Measurements from ENCODE around the gene SLC9A3.
A peak's percentile ranks its signal among the peaks of the same experiment; 100 is the strongest.

The SLC9A3 gene

GRCh38 chr5:524234-524972 lies at the start of gene SLC9A3:
Gene SLC9A3, minus strand, starts transcription at chr5:524449.
- Mint-ChIP-seq H3K4me3 (no peak within 1 kb of the TSS), H3K27ac (no peak within 1 kb of the TSS), H3K27me3 (peaks cover 74% of the 10 kb centered on the region), H3K36me3 (no peaks in the 10 kb centered on the region), H3K9me3 (no peaks in the 10 kb centered on the region), H3K4me1 (peaks cover 24% of the 10 kb centered on the region)
- ATAC-seq = no peak

- no peak for ATAC-seq
- no peak overlapping the region for H3K27ac Mint-ChIP-seq
- H3K4me3 Mint-ChIP-seq = no peak overlapping the region
- H3K9me3 Mint-ChIP-seq = peaks cover 23% of the 10 kb centered on the region
- H3K4me1 Mint-ChIP-seq = no peaks in the 10 kb centered on the region
- H3K36me3 Mint-ChIP-seq = no peaks in the 10 kb centered on the region
- H3K27me3 Mint-ChIP-seq = peaks cover 81% of the 10 kb centered on the region
These were observed 49.7 kb upstream of the SLC9A3 start for GRCh38 chr5:573976-574375.

- Mint-ChIP-seq H3K27me3 (peaks cover 81% of the 10 kb centered on the region), H3K9me3 (peaks cover 22% of the 10 kb centered on the region), H3K4me1 (peaks cover 7% of the 10 kb centered on the region), H3K27ac (no peak overlapping the region), H3K4me3 (no peak overlapping the region), H3K36me3 (no peaks in the 10 kb centered on the region)
- no peak for ATAC-seq
These were observed 49.0 kb upstream of the SLC9A3 start for GRCh38 chr5:573206-573605.

- H3K9me3 Mint-ChIP-seq = peaks cover 20% of the 10 kb centered on the region
- H3K27ac Mint-ChIP-seq = no peak overlapping the region
- no peaks in the 10 kb centered on the region for H3K36me3 Mint-ChIP-seq
- H3K4me1 Mint-ChIP-seq = peaks cover 10% of the 10 kb centered on the region
- no peak overlapping the region for H3K4me3 Mint-ChIP-seq
- H3K27me3 Mint-ChIP-seq = peaks cover 81% of the 10 kb centered on the region
- ATAC-seq = no peak
These were observed 48.3 kb upstream of the SLC9A3 start for GRCh38 chr5:572398-573019.

- Mint-ChIP-seq H3K27ac (no peak overlapping the region), H3K9me3 (peaks cover 24% of the 10 kb centered on the region), H3K36me3 (no peaks in the 10 kb centered on the region), H3K4me3 (no peak overlapping the region), H3K27me3 (peaks cover 87% of the 10 kb centered on the region), H3K4me1 (peaks cover 10% of the 10 kb centered on the region)
- ATAC-seq = no peak
These were observed 47.5 kb upstream of the SLC9A3 start for GRCh38 chr5:571791-572190.

- Mint-ChIP-seq H3K36me3 (no peaks in the 10 kb centered on the region), H3K27me3 (peaks cover 96% of the 10 kb centered on the region), H3K4me1 (peaks cover 10% of the 10 kb centered on the region), H3K27ac (no peak overlapping the region), H3K4me3 (no peak overlapping the region), H3K9me3 (peaks cover 21% of the 10 kb centered on the region)
- ATAC-seq = no peak
These were observed 46.6 kb upstream of the SLC9A3 start for GRCh38 chr5:570886-571285.

- no peaks in the 10 kb centered on the region for H3K36me3 Mint-ChIP-seq
- peaks cover 10% of the 10 kb centered on the region for H3K4me1 Mint-ChIP-seq
- H3K27ac Mint-ChIP-seq = no peak overlapping the region
- H3K4me3 Mint-ChIP-seq = no peak overlapping the region
- peaks cover 93% of the 10 kb centered on the region for H3K27me3 Mint-ChIP-seq
- no peak for ATAC-seq
- peaks cover 17% of the 10 kb centered on the region for H3K9me3 Mint-ChIP-seq
These were observed 46.2 kb upstream of the SLC9A3 start for GRCh38 chr5:570446-570845.

GRCh38 chr5:569868-570361 lies 45.7 kb upstream of the SLC9A3 start:
- H3K27ac Mint-ChIP-seq = no peak overlapping the region
- H3K9me3 Mint-ChIP-seq = peaks cover 11% of the 10 kb centered on the region
- H3K36me3 Mint-ChIP-seq = no peaks in the 10 kb centered on the region
- H3K27me3 Mint-ChIP-seq = peaks cover 88% of the 10 kb centered on the region
- H3K4me1 Mint-ChIP-seq = peaks cover 10% of the 10 kb centered on the region
- ATAC-seq = no peak
- no peak overlapping the region for H3K4me3 Mint-ChIP-seq

GRCh38 chr5:569358-569867 lies 45.2 kb upstream of the SLC9A3 start:
- Mint-ChIP-seq H3K27ac (no peak overlapping the region), H3K4me1 (peaks cover 10% of the 10 kb centered on the region), H3K4me3 (no peak overlapping the region), H3K9me3 (peaks cover 10% of the 10 kb centered on the region), H3K27me3 (peaks cover 83% of the 10 kb centered on the region), H3K36me3 (no peaks in the 10 kb centered on the region)
- ATAC-seq = no peak

- Mint-ChIP-seq H3K9me3 (peaks cover 10% of the 10 kb centered on the region), H3K4me3 (no peak overlapping the region)
These were observed 44.6 kb upstream of the SLC9A3 start for GRCh38 chr5:568809-569208.

GRCh38 chr5:568061-568781 lies 44.0 kb upstream of the SLC9A3 start:
- Mint-ChIP-seq H3K27ac (no peak overlapping the region), H3K36me3 (no peaks in the 10 kb centered on the region), H3K27me3 (peaks cover 71% of the 10 kb centered on the region), H3K9me3 (peaks cover 10% of the 10 kb centered on the region), H3K4me1 (peaks cover 10% of the 10 kb centered on the region), H3K4me3 (no peak overlapping the region)
- ATAC-seq = peak; percentile 37

More at GRCh38 chr5:568809-569208, 44.6 kb upstream of the SLC9A3 start:
- no peak overlapping the region for H3K27ac Mint-ChIP-seq
- no peak for ATAC-seq
- peaks cover 10% of the 10 kb centered on the region for H3K4me1 Mint-ChIP-seq
- peaks cover 77% of the 10 kb centered on the region for H3K27me3 Mint-ChIP-seq
- H3K36me3 Mint-ChIP-seq = no peaks in the 10 kb centered on the region

GRCh38 chr5:567664-568060 lies 43.4 kb upstream of the SLC9A3 start:
- no peak overlapping the region for H3K27ac Mint-ChIP-seq

GRCh38 chr5:566636-567309 lies 42.5 kb upstream of the SLC9A3 start:
- no peak overlapping the region for H3K27ac Mint-ChIP-seq
- H3K9me3 Mint-ChIP-seq = peaks cover 10% of the 10 kb centered on the region

More at GRCh38 chr5:567664-568060, 43.4 kb upstream of the SLC9A3 start:
- peaks cover 10% of the 10 kb centered on the region for H3K9me3 Mint-ChIP-seq
- H3K4me1 Mint-ChIP-seq = peaks cover 10% of the 10 kb centered on the region
- peaks cover 65% of the 10 kb centered on the region for H3K27me3 Mint-ChIP-seq
- no peak overlapping the region for H3K4me3 Mint-ChIP-seq
- ATAC-seq = peak; percentile 37
- no peaks in the 10 kb centered on the region for H3K36me3 Mint-ChIP-seq

GRCh38 chr5:565782-566440 lies 41.7 kb upstream of the SLC9A3 start:
- Mint-ChIP-seq H3K27ac (no peak overlapping the region), H3K9me3 (peaks cover 10% of the 10 kb centered on the region), H3K36me3 (no peaks in the 10 kb centered on the region), H3K4me1 (peaks cover 10% of the 10 kb centered on the region), H3K27me3 (peaks cover 59% of the 10 kb centered on the region), H3K4me3 (no peak overlapping the region)
- no peak for ATAC-seq

More at GRCh38 chr5:566636-567309, 42.5 kb upstream of the SLC9A3 start:
- H3K4me1 Mint-ChIP-seq = peaks cover 10% of the 10 kb centered on the region
- no peaks in the 10 kb centered on the region for H3K36me3 Mint-ChIP-seq
- H3K4me3 Mint-ChIP-seq = no peak overlapping the region
- peaks cover 56% of the 10 kb centered on the region for H3K27me3 Mint-ChIP-seq
- no peak for ATAC-seq

Measured in stimulated activated memory B cell treated with anti-CD40 and anti-IgM and Interleukin-4, amounts not matched to agents 10 μg/mL and 1 μg/mL and 100 μg/mL, for 72 hours (primary cell).